Fibroblast of pulmonary artery (primary cell): Measurements from ENCODE around the gene GPRIN3.
A peak's percentile ranks its signal among the peaks of the same experiment; 100 is the strongest.
"Not testable (repeated sequence)": the region's sequence is repeated elsewhere in the genome, so short reads cannot be mapped to it uniquely, and the experiment has no call there.

Experiments
- DNase-seq: peaks from one replicate; pipeline ENCODE4 v3.0.0-alpha.2; 2010; ENCODE audit warnings: low read depth
- H3K4me3 ChIP-seq: replicated peaks from 2 replicates; pipeline ENCODE4 v1.5.1; 2011; ENCODE audit warnings: low read depth, mild to moderate bottlenecking, control low read depth, low read length, moderate library complexity
- CTCF ChIP-seq: IDR thresholded peaks from 2 replicates; pipeline ENCODE4 v1.5.1; 2011; ENCODE audit warnings: mild to moderate bottlenecking, control low read depth, low read length, inconsistent platforms; ENCODE audit errors: missing control alignments

The GPRIN3 gene

GRCh38 chr4:89256203-89256800, 51.3 kb downstream of the GPRIN3 start:
- DNase-seq: no peak
- TF ChIP-seq CTCF: no peak
- no peak overlapping the region for H3K4me3 ChIP-seq

DNA sequence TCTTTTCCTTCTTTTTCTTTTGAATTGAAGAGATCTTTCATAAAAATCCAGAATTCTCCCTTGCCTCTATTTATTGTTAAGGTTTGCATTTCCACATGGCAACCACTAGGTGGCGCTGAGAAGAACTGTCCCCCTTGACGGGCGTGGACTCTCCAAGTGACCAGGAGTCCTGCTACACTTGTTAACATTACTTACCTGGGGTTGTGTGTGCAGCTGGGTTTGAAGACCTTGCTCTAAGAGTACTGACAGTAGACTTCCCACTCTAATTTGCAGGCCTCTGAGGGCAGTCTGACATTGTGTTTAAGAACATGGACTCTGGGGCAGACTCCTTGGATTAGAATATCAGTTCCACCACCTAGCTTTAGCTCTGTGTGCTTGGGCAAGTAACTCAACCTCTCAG, 52.8 kb downstream of the GPRIN3 start:
- peak; percentile 79 for TF ChIP-seq CTCF
- peak; percentile 46 for DNase-seq
- H3K4me3 ChIP-seq: no peak overlapping the region

- not testable (repeated sequence) for H3K4me3 ChIP-seq, DNase-seq
Measured at GRCh38 chr4:89254347-89254746, 53.3 kb downstream of the GPRIN3 start.

DNA sequence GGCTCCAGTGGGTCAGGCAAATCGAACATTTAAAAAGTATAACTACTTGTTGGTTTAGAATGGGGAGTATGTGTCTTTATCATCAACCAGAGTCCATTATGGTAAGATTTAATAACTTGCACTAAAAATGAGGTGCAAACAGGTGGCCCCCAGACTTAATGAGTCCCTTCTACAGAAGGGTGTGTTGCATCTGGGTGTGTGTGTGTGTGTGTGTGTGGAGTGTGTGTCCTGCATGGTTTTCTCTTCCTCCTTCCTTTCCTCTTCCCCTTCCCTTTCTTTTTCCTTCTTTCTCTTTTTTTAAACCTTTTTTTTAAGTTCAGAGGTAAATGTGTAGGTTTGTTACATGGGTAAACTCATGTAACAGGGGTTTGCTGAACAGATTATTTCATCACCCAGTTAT, 53.7 kb downstream of the GPRIN3 start:
- H3K4me3 ChIP-seq: no peak overlapping the region
- DNase-seq: no peak
- no peak for TF ChIP-seq CTCF

DNA sequence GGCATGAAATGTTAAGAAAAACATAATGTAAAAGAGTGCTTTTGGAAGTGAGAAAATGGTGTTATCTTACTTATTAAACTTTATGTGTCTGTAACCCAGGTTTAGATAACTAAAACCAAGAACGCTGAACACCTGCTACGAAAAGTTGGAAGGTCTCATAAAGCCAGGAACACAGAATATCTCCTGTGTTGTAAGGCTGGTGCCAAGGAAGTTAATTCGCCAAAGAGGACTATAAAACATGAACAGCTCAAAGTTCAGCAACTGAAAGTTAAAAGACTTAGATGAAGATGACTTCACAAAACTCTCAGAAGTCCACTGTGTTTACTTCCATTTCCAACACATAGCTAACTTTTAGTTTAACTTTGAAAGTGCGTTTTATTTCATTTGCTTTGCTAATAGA, 54.3 kb downstream of the GPRIN3 start:
- no peak for TF ChIP-seq CTCF
- DNase-seq: no peak
- H3K4me3 ChIP-seq: no peak overlapping the region

- H3K4me3 ChIP-seq: no peak overlapping the region
- TF ChIP-seq CTCF: no peak
- no peak for DNase-seq
Measured at GRCh38 chr4:89251396-89251795, 56.2 kb downstream of the GPRIN3 start.

DNA sequence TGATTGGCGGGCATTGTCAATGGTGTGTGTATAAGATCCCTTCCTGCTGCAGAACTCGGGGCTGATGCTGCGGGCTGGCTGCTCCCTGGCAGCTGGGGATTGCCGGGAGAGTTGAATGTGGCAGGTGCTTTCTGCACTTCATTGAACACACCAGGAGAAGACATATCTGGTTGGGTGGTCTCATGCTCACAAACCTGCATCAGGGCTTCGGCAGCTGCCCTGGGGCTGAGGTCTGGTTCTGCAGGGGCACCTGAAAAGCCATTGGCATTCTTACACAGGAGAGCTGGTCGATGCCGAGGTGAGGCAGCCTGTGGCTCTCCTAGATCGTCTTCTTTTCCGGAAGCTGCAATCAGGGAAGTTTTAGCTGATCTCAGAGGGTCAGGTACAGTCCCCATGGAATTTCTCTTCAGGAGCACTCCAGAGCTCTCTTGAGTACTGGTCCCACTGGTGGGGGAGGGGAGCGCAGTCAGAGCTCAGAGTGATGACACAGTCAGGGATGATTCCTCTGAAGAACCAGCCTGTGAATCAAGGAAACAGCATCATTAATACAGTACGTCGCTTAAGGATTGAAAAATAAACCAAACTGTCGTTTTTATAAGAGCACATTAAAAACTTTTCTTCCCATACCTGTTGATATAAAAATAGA, 57.8 kb downstream of the GPRIN3 start:
- no peak for DNase-seq
- no peak overlapping the region for H3K4me3 ChIP-seq
- TF ChIP-seq CTCF: no peak
